Choroid plexus epithelial cell (primary cell): ENCODE measurements around the gene GLDN.

Source experiments
- DNase-seq: peaks from one replicate; pipeline ENCODE4 v3.0.0-alpha.2; 2010; ENCODE audit warnings: low read depth
- H3K4me3 ChIP-seq: 2 replicates; pipeline ENCODE4 v1.5.1; 2011; ENCODE audit warnings: low read depth, mild to moderate bottlenecking, control low read depth, low read length, moderate library complexity
- TF ChIP-seq, protein P1 (sequence below): conservative IDR thresholded peaks from 2 replicates; pipeline ENCODE4 v1.5.1; 2011; ENCODE audit warnings: low read depth, mild to moderate bottlenecking, control low read depth, inconsistent platforms, low read length, moderate library complexity

The GLDN gene

DNA sequence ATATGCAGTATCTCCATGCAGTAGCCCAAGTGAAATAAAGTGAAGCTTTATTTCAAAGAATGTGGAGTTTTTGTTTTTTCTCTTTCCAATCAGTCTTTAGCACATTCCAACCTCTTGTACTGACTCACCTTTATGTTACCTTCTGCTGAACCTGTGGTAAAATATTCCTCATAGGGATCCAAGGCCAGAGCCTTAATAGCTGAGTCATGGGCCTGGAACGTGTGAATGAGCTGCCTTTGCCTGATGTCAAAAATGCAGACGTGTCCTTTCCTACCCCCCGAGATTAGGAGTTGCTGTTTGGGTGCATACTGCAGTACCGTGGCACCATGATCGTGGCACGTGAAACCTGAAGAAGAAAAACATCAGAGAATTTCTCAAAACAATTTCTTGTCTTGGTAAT, 108.5 kb downstream of the GLDN start:
- DNase-seq = peak; percentile 55
- TF ChIP-seq, protein P1, sequence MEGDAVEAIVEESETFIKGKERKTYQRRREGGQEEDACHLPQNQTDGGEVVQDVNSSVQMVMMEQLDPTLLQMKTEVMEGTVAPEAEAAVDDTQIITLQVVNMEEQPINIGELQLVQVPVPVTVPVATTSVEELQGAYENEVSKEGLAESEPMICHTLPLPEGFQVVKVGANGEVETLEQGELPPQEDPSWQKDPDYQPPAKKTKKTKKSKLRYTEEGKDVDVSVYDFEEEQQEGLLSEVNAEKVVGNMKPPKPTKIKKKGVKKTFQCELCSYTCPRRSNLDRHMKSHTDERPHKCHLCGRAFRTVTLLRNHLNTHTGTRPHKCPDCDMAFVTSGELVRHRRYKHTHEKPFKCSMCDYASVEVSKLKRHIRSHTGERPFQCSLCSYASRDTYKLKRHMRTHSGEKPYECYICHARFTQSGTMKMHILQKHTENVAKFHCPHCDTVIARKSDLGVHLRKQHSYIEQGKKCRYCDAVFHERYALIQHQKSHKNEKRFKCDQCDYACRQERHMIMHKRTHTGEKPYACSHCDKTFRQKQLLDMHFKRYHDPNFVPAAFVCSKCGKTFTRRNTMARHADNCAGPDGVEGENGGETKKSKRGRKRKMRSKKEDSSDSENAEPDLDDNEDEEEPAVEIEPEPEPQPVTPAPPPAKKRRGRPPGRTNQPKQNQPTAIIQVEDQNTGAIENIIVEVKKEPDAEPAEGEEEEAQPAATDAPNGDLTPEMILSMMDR = no peak

More for the DNA sequence above, 108.5 kb downstream of the GLDN start:
- no peak overlapping the region for H3K4me3 ChIP-seq
